ENCODE data around the gene S1PR5.

Gene S1PR5

DNA sequence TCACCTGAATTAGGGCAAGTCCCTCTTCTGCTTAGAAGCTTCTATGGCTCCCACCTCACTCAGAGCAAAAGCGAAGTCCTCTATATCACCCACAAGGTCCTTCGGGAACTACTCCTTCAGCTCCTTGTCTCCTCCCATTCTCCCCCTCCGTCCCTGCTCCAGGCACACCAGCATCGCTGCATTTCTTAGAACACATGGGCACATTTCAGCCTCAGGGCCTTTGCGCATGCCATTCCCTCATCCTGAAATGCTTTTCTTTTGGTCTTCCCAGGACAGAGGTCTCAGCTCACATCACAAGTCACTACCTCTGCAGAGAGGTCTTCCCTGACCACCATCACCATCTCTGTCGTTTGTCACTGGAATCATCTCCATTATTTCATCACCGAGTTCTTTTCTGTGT, 4.0 kb downstream of the S1PR5 start:
- no peak for DNase-seq

- DNase-seq: no peak
These were observed 6.9 kb downstream of the S1PR5 start for GRCh38 chr19:10510301-10510802.

- no peak for DNase-seq
These were observed 8.5 kb downstream of the S1PR5 start for GRCh38 chr19:10508707-10509106.

DNA sequence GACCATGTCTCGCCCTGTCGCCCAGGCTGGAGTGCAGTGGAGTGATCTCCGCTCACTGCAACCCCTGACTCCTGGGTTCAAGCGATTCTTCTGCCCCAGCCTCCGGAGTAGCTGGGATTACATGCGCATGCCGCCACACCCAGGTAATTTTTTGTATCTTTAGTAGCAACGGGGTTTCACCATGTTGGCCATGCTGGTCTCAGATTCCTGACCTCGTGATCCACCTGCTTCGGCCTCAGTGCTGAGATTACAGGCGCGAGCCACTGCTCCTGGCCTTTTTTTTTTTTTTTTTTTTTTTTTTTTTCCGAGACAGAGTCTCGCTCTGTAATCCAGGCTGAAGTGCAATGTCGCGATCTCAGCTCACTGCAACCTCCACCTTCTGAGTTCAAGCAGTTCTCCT, 9.2 kb downstream of the S1PR5 start:
- no peak for DNase-seq

DNA sequence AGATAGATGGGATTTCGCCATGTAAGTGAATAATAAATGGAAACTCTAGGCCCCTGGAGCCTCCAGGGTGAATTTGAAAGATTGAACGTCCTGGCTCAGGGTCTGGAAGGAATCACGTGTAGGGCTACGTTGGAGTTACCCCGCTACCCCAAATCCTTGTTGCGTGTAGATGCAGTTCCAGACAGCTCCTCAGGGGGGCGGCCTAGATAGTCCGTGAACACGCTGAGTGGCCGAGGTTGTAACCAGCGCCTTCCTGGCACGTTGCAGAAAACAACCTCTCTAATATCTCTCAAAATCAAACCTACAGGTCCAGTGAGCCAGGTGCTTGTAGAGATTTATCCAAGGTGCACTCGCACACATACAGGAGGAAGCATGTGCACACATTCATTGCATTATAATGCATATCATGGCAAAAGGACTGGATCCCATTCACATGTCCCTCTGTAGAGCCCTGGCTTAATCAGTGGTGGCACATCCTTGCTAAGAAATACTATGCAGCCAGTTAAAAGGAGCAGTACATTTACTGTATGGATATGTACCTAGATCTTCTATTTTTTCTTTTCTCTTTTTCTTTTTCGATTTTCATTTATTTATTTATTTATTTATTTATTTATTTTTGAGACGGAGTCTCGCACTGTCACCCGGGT, 11.5 kb downstream of the S1PR5 start:
- no peak for DNase-seq

DNA sequence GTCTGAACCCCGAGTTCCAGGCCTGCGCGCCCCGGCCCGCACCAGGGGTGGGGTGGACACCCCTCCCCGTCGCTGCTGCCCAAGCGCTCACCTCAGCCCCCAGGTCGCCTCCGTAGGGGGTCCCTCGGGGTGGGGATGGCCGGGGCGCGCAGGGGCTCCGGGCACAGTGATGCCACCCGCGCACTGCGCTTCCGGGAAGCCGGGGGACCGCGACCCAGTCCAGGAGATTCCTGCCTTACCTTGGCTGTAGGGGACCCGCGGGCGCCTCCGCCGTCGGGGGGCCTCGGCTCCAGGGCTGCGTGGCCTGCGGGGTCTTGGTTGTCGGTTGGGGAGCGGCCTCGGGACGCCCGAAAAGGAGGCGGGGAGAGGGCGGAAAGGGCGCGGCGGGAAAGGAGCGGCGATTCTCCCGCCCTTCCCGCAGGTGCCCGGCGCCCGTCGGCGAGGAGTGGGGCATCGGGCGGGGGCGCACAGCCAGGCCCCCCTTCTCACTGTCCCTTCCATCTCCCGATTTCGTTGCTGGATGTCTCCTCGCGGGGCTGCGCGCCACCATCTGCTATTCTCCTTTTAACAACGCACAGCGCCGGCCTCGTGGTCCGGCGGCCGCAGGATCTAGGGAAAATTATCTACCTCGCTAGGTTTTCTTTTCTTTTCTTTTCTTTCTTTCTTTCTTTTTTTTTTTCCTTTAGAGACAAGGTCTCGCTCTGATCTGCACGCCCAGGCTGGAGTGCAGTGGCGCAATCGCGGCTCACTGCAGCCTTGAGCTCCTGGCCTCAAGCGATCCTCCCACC, 14.1 kb downstream of the S1PR5 start, which contains the start of gene KEAP1:
Gene KEAP1, minus strand, starts transcription at position 355 of the 788 bp plus-strand sequence. CDS start 3,323 bp downstream, outside the sequence.
- DNase-seq: no peak

- DNase-seq: peak; percentile 39
These were observed 14.7 kb downstream of the S1PR5 start for GRCh38 chr19:10502524-10503001.

DNA sequence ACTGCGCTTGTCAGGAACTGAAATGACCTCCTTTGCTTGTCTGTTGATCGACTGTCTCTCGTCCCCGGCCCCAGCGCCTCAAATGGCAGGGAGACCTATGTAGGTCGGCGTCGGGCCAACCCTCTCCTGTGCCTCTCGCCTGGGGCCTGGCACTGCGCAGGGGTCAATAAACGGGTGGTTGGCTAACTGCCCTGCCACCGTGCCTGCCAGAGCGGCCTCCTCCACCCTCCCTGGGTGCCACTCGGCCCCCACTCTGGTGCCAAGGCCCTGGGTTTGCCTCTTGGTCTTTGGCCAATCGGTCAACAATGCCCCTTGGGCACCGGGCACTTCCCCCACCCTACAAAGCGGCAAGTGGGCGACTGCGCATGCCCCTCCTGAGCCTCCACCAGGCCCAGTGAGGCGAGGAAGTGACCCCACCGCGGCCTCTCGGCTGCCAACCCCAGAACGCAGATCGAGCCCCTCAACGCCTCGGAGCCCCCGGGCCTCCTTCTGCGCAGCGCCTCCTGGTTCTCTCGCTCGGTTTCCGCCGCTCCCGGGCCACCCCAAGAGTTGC, 15.2 kb downstream of the S1PR5 start:
- DNase-seq: no peak

DNA sequence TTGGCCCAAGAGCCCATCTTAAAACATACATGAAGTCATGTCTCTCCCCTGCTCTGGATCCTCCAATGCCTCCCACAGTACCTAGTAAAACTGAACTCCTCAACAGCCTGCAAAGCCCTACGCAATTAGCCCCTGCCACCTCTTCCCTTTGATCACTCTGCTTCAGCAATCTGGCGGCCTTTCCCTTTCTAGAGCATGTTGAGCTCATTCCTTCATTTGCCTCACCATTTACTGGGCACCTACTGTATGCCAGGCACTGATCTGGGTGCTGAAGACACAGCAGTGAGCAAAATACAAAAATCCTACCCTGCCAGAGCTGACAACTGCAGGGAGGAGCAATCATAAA, 17.0 kb downstream of the S1PR5 start:
- DNase-seq: no peak

- no peak for DNase-seq
These were observed 17.5 kb downstream of the S1PR5 start for GRCh38 chr19:10499550-10500246.

DNA sequence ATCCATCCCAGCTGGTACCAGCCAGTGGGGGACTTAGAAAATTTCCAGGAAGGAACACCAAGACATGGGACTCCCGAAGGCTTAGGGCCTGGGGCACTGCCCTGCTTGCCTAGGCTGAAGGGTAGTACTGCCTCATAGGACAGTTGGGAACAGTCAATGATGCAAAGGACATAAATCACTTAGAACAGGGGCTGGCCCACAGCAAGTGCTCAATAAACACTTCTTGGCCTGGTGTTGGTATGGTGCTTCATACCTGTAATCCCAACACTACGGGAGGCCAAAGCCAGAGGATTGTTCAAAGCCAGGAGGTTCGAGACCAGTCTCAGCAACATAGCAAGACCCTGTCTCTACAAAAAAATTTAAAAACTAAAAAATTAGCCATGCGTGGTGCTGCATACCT, 19.9 kb downstream of the S1PR5 start:
- DNase-seq: no peak

GRCh38 chr19:10491472-10492047, 25.7 kb downstream of the S1PR5 start:
- DNase-seq: no peak

GRCh38 chr19:10486551-10486950, 30.7 kb downstream of the S1PR5 start:
- no peak for DNase-seq

GRCh38 chr19:10478903-10479384, 38.3 kb downstream of the S1PR5 start:
- DNase-seq: no peak

- DNase-seq: no peak
These were observed 38.8 kb downstream of the S1PR5 start for GRCh38 chr19:10478476-10478875.

DNA sequence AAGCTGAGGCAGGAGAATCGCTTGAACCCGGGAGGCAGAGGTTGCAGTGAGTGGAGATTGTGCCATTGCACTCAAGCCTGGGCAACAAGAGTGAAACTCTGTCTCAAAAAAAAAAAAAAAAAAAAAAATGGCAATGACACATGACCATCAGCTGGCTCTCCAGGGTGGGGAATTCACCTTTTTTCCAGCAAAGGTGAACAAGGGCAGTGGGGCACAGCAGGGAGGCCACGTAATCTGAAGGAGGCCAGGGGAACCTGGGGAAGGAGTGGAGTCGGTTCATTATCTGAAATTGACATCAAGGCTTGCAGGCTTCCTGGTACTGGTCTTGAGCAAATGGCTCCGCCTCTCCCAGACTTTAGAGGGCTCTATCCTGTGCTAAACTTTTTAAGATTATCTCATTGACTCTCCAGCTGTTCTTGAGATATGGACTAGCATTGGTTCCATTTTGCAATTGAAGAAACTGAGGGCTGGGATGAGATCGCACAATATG, 42.2 kb downstream of the S1PR5 start:
- DNase-seq: no peak

- no peak for DNase-seq
These were observed 44.1 kb downstream of the S1PR5 start for GRCh38 chr19:10473192-10473591.

DNA sequence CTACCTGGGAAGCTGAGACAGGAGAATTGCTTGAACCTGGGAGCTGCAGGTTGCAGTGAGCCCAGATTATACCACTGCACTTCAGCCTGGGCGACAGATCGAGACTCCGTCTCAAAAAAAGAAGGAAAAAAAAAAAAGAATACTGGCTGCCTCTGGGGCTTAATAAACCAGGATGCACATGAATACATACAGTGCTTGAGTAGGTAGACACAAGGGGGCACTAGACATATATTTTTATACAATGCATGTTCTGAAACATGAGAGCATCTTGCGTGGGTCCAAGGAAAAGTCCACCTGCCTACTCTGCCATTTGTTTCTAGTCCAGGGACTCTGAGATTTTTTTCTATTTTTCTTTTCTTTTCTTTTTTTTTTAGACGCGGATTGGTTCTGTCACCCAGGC, 45.3 kb downstream of the S1PR5 start:
- no peak for DNase-seq

DNA sequence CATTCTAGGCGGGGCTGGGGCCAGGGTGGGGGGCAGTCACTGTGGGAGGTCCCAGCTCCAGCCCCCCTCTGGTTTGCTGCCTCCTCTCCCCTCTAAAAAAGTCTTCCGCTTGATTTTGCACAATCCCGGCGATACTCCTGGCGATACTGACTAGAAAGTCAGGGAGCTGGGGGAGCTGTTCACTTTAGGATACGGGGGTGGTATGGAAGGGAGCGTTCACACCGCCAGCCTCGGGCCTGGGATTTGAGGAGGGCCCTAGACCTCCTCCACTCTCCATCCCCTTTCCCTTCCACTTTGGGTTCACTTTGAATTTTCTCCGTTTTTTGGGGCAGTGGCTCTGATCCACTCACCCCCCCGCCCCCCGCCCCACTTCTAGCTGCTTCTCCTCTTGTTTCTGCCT, 49.1 kb downstream of the S1PR5 start:
- no peak for DNase-seq

- no peak for DNase-seq
These were observed 50.0 kb downstream of the S1PR5 start for GRCh38 chr19:10467104-10467706.

DNA sequence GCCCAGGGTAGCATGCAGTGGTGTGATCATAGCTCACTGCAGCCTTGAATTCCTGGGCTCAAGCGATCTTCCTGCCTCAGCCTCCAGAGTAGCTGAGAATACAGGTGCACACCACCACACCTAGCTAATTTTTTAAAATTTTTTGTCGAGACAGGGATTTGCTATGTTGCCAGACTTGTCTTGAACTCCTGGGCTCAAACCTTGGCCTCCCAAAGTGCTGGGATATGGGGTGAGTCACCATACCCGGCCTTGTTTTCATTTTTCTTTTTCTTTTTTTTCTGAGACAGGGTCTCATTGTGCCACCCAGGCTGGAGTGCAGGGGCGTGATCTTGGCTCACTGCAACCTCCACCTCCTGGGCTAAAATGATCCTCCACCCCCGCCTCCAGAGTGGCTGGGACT, 52.8 kb downstream of the S1PR5 start:
- no peak for DNase-seq
